Body of pancreas (tissue), 4 donors: ENCODE data around the gene PREX1.

ENCODE experiments used
- CTCF ChIP-seq, 7 experiments: fragments of 450-650 bp in 4 of 7; fragments of 200-600 bp in 3 of 7; sonication (generic) in 3 of 7; IDR thresholded peaks; one replicate each; pipeline ENCODE4 v1.5.1; 2016 to 2019; ENCODE audit warnings: antibody characterized with exemption in 7 of 7
- POLR2A ChIP-seq, 3 donors: fragments of 450-650 bp; IDR thresholded peaks; one replicate each; pipeline ENCODE4 v1.6.1; 2016; ENCODE audit warnings: antibody characterized with exemption in 3 of 3, mild to moderate bottlenecking in 2 of 3

GRCh38 chr20:48761023-48761785, 66.6 kb downstream of the PREX1 start:
- TF ChIP-seq CTCF (IDR thresholded peaks at IDR 0.05) (no peak), POLR2A (IDR thresholded peaks at IDR 0.05) (no peak)
